ENCODE results near the gene EOLA2. TPM values are rescaled to one million over a fixed set of nuclear protein-coding genes. Genes with fewer than 3 reads are reported as not detected.

Gene EOLA2
- total and polyA plus RNA-seq, 9 of the 15 experiments (the other 6 are each of a cell fraction or from before 2014, with no cell fraction given), result 27.7 to 61.5 (median 44.3) TPM

- ChIA-PET CTCF (ENCODE audit: low intra/inter-chr PET ratio) (interaction anchor here (0.6 kb wide), 1 partner anchor 733 kb away, joined by 3 read pairs; no protein-coding TSS in a partner anchor), POLR2A (no interaction called here)
- Histone ChIP-seq H3K27me3 (ENCODE audit: control insufficient read depth in 2 of 2, insufficient read depth in 2 of 2, low read length in 2 of 2) (no peaks in the 10 kb centered on the region), H2AFZ (ENCODE audit: low read depth, low read length) (no peak overlapping the region), H3K27ac (ENCODE audit: extremely low read depth, low read depth, low read length) (no peak overlapping the region), H3K9me1 (ENCODE audit: control insufficient read depth, insufficient read depth, low read length) (no peaks in the 10 kb centered on the region), H3K4me2 (ENCODE audit: insufficient read depth, low read length) (no peak overlapping the region), H3K9me3 (replicated peaks; ENCODE audit: control insufficient read depth, insufficient read depth, low read depth, low read length) (no peaks in the 10 kb centered on the region), H3K4me3 (no peak overlapping the region), H3K79me2 (ENCODE audit: control insufficient read depth, insufficient read depth, low read length) (no peaks in the 10 kb centered on the region), H3K4me1 (replicated peaks in 1 of 2; ENCODE audit: control insufficient read depth in 2 of 2, insufficient read depth in 2 of 2, low read length in 2 of 2) (no peaks in the 10 kb centered on the region), H4K20me1 (replicated peaks; ENCODE audit: control insufficient read depth, insufficient read depth, low read length) (no peaks in the 10 kb centered on the region), H3K36me3 (ENCODE audit: control insufficient read depth, insufficient read depth, low read length) (peaks cover 8% of the 10 kb centered on the region; the same call in 1 of the 3 replicates), H3K9ac (ENCODE audit: insufficient read depth in 1 of 2, low read depth in 2 of 2, low read length in 2 of 2) (no peak overlapping the region)
- ATAC-seq, result no peak
- in situ Hi-C loops (cut with MboI), result loop anchor here (10.0 to 25.0 kb wide), 2 partner anchors 415 to 762 kb away; no protein-coding TSS in a partner anchor
- intact Hi-C loops (cut with micrococcal nuclease), result loop anchor here (5.0 to 10.0 kb wide), 3 partner anchors 73 to 735 kb away; no protein-coding TSS in a partner anchor
- peak in 1 of 3 experiments; percentile 8; a peak in 1 of 6 replicates for TF ChIP-seq CTCF (IDR thresholded peaks at IDR 0.05 in 2 of 3, conservative IDR thresholded peaks at IDR 0.05 in 1 of 3; ENCODE audit: insufficient read depth in 2 of 3, low read depth in 1 of 3, low read length in 3 of 3)
- no peak for TF ChIP-seq ZNF165 (CRISPR knock-in tag; IDR thresholded peaks at IDR 0.05; ENCODE audit: borderline replicate concordance)
- no TSS peak for BruUV-seq (replicated peaks)
- FAIRE-seq, result no peak
- WGBS (ENCODE audit: insufficient coverage, low coverage, missing lambda C conversion rate), result 63% methylated on average over 6 of the region's 6 CpGs
- no peak for DNase-seq (ENCODE audit: extremely low read depth in 1 of 4, low spot score in 3 of 4)
Observed at GRCh38 chrX:149949743-149950436, 11.6 kb upstream of the EOLA2 start.

All from K562 (cell line).